Hematopoietic multipotent progenitor cell (in vitro differentiated cells): Measurements from ENCODE around the gene EMILIN1. TPM values are rescaled to one million over a fixed set of nuclear protein-coding genes. Genes with fewer than 3 reads are reported as not detected.
"Not testable (repeated sequence)": the region's sequence is repeated elsewhere in the genome, so short reads cannot be mapped to it uniquely, and the experiment has no call there.

Experiments
- DNase-seq, 3 donors: peaks; one replicate each; pipeline ENCODE4 v3.0.0-alpha.2; 2011 to 2015; ENCODE audit warnings: low read depth in 2 of 3, low spot score in 2 of 3
- total RNA-seq: library from RNA; depleted of rRNA; stranded (reverse); fragments of >200 nt; gene quantifications from one replicate; pipeline ENCODE4 v1.2.3, GENCODE V29; 2012

The EMILIN1 gene
- total RNA-seq, 1 donor = 31.2 TPM

GRCh38 chr2:27092696-27093429, 14.4 kb downstream of the EMILIN1 start:
- DNase-seq = no peak

- no peak for DNase-seq
Observed at GRCh38 chr2:27093430-27094352, 15.3 kb downstream of the EMILIN1 start.

GRCh38 chr2:27094353-27094984, 16.1 kb downstream of the EMILIN1 start:
- no peak for DNase-seq

GRCh38 chr2:27095427-27095744, 17.0 kb downstream of the EMILIN1 start:
- DNase-seq = no peak

- peak in 1 of 3 donors; percentile 54 for DNase-seq
Observed at GRCh38 chr2:27095745-27096651, 17.6 kb downstream of the EMILIN1 start.

GRCh38 chr2:27096748-27097297, 18.4 kb downstream of the EMILIN1 start:
- DNase-seq = no peak

GRCh38 chr2:27097341-27097740, 18.9 kb downstream of the EMILIN1 start:
- DNase-seq = no peak

GRCh38 chr2:27099334-27099955, 21.0 kb downstream of the EMILIN1 start:
- DNase-seq = no peak

- DNase-seq = no peak
Observed at GRCh38 chr2:27100036-27100435, 21.6 kb downstream of the EMILIN1 start.

GRCh38 chr2:27102329-27102728, 23.9 kb downstream of the EMILIN1 start:
- no peak for DNase-seq

GRCh38 chr2:27105981-27106380, 27.6 kb downstream of the EMILIN1 start:
- no peak for DNase-seq

- no peak for DNase-seq
Observed at GRCh38 chr2:27108221-27108620, 29.8 kb downstream of the EMILIN1 start.

- no peak for DNase-seq
Observed at GRCh38 chr2:27109083-27109482, 30.7 kb downstream of the EMILIN1 start.

- not testable (repeated sequence) for DNase-seq
Observed at GRCh38 chr2:27110603-27111352, 32.4 kb downstream of the EMILIN1 start.

- not testable (repeated sequence) for DNase-seq
Observed at GRCh38 chr2:27111392-27112078, 33.1 kb downstream of the EMILIN1 start.

- DNase-seq = no peak
Observed at GRCh38 chr2:27115519-27115918, 37.1 kb downstream of the EMILIN1 start.

GRCh38 chr2:27117995-27118524, 39.6 kb downstream of the EMILIN1 start:
- DNase-seq = no peak
